Stomach (tissue), 4 donors: ENCODE data around the gene RNU7-1.

ENCODE experiments used
- EP300 ChIP-seq: sonication (generic); formaldehyde crosslinking; IDR thresholded peaks from one replicate; pipeline ENCODE4 v1.6.1; 2017; ENCODE audit warnings: antibody characterized with exemption
- POLR2A ChIP-seq, 4 donors: fragments of 450-650 bp; IDR thresholded peaks; one replicate each; pipeline ENCODE4 v1.6.1; 2016; ENCODE audit warnings: antibody characterized with exemption in 4 of 4, control low read depth in 2 of 4, mild to moderate bottlenecking in 1 of 4, moderate library complexity in 1 of 4
- POLR2AphosphoS5 ChIP-seq, 3 donors: sonication (generic); formaldehyde crosslinking; IDR thresholded peaks; one replicate each; pipeline ENCODE4 v1.6.1; 2016; ENCODE audit warnings: antibody characterized with exemption in 3 of 3
- TF ChIP-seq, protein P1 (sequence below), 7 experiments: fragments of 450-650 bp in 4 of 7; fragments of 200-600 bp in 3 of 7; sonication (generic) in 3 of 7; IDR thresholded peaks; one replicate each; pipeline ENCODE4 v1.5.1; 2016 to 2019; ENCODE audit warnings: antibody characterized with exemption in 7 of 7, control low read depth in 2 of 7, mild to moderate bottlenecking in 1 of 7

DNA sequence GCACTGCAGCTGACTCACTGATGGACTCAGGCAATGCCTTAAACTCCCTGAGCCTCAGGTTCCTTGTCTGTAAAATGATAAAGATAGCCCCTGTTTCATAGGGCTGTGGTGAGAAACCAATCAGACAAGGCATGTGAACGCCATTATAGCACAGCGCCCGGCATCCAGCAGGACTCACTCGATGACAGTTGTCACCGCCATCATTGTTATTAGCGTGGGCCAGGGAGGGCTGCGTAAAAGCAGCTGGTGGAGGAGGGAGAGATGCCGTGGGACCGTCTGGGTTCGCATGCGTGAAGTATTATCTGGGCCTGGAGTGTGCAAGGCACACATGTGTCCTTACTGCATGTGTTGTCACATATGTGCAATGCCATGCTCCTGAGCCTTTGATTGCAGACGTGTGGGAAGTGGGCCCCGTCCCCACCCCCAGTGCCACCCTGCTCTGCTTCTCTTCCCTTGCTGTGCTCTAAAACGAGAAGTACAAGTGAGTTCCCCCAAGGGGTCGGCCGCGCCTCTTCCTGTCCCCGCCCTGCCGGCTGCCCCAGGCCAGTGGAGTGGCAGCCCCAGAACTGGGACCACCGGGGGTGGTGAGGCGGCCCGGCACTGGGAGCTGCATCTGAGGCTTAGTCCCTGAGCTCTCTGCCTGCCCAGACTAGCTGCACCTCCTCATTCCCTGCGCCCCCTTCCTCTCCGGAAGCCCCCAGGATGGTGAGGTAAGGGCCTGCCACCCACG lies 7.4 kb downstream of the RNU7-1 start, which contains the start of gene PTPN6:
- no peak for TF ChIP-seq POLR2A (IDR thresholded peaks at IDR 0.05)
- TF ChIP-seq, protein P1, sequence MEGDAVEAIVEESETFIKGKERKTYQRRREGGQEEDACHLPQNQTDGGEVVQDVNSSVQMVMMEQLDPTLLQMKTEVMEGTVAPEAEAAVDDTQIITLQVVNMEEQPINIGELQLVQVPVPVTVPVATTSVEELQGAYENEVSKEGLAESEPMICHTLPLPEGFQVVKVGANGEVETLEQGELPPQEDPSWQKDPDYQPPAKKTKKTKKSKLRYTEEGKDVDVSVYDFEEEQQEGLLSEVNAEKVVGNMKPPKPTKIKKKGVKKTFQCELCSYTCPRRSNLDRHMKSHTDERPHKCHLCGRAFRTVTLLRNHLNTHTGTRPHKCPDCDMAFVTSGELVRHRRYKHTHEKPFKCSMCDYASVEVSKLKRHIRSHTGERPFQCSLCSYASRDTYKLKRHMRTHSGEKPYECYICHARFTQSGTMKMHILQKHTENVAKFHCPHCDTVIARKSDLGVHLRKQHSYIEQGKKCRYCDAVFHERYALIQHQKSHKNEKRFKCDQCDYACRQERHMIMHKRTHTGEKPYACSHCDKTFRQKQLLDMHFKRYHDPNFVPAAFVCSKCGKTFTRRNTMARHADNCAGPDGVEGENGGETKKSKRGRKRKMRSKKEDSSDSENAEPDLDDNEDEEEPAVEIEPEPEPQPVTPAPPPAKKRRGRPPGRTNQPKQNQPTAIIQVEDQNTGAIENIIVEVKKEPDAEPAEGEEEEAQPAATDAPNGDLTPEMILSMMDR (IDR thresholded peaks at IDR 0.05) = no peak
- TF ChIP-seq EP300 = no peak
- peak in 2 of 3 donors; percentile 24 to 61 for TF ChIP-seq POLR2AphosphoS5 (IDR thresholded peaks at IDR 0.05)
